C4-2B (cell line): ENCODE data around the gene FAM72B.
"Not testable (repeated sequence)": the region's sequence is repeated elsewhere in the genome, so short reads cannot be mapped to it uniquely, and the experiment has no call there.

Experiments used
- ZFX ChIP-seq: fragments of 450-650 bp; IDR thresholded peaks from 2 replicates; pipeline ENCODE4 v1.6.1; 2017
- TF ChIP-seq, protein P1 (sequence below): fragments of 450-650 bp; conservative IDR thresholded peaks from 2 replicates; pipeline ENCODE4 v1.5.1; 2017; ENCODE audit warnings: mild to moderate bottlenecking

- TF ChIP-seq, protein P1, sequence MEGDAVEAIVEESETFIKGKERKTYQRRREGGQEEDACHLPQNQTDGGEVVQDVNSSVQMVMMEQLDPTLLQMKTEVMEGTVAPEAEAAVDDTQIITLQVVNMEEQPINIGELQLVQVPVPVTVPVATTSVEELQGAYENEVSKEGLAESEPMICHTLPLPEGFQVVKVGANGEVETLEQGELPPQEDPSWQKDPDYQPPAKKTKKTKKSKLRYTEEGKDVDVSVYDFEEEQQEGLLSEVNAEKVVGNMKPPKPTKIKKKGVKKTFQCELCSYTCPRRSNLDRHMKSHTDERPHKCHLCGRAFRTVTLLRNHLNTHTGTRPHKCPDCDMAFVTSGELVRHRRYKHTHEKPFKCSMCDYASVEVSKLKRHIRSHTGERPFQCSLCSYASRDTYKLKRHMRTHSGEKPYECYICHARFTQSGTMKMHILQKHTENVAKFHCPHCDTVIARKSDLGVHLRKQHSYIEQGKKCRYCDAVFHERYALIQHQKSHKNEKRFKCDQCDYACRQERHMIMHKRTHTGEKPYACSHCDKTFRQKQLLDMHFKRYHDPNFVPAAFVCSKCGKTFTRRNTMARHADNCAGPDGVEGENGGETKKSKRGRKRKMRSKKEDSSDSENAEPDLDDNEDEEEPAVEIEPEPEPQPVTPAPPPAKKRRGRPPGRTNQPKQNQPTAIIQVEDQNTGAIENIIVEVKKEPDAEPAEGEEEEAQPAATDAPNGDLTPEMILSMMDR = not testable (repeated sequence)
- not testable (repeated sequence) for TF ChIP-seq ZFX
These were observed 52.6 kb downstream of the FAM72B start for GRCh38 chr1:121131494-121131893.
